GM18858 (cell line): Measurements from ENCODE around the gene OXLD1.

Source experiments
- ATAC-seq: cut with Tn5 transposase; IDR thresholded peaks from one replicate; pipeline ENCODE4 v1.9.1; 2021; ENCODE audit not compliant: unreplicated experiment

OXLD1 gene

DNA sequence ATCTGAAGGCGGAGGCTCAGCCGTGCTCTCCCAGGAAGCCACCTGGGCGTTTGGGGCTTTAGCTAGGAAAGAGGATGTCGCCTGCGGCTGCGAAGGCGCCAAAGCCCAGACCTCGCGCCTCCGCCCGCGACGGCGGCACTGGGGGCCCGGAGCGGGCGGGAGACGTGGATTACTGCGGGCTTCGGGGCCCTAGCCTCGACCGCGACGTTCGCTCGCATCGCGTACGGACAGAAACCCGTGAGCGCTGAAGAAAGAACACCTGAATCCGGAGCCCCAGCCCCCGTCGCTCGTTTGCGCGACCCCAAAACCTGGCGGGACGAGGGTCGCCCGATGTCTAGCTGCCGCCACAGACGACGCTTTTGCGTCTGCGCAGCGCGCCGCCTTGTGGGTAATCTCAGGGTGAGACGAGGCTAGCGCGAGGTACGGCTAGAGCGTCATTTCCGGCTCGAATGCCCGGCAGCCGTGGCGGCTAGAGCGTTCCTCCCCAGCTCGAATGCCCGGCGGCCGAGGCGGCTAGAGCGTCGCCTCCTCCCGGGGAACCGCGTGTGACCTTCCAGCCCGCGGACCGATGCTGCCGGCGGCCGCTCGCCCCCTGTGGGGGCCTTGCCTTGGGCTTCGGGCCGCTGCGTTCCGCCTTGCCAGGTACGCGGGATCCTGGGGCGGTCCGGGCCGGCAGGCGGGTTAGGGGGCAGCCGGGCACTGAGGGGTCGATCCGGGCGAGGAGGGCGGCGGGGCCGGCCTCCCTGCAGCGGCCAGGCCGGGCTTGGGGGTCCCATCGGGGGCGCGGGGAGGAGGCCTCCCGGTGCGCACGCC lies 36.7 kb upstream of the OXLD1 start, which contains the start of gene MRPL12:
Gene MRPL12, plus strand, starts transcription at position 434 of the 813 bp plus-strand sequence. Its CDS starts 135 bp downstream, at position 569.
- peak; percentile 57 for ATAC-seq

- ATAC-seq: no peak
Measured at GRCh38 chr17:81701288-81702071, 35.1 kb upstream of the OXLD1 start.

GRCh38 chr17:81700353-81701287 lies 34.2 kb upstream of the OXLD1 start:
- ATAC-seq: no peak

GRCh38 chr17:81697261-81698044 lies 31.0 kb upstream of the OXLD1 start:
- ATAC-seq: no peak

DNA sequence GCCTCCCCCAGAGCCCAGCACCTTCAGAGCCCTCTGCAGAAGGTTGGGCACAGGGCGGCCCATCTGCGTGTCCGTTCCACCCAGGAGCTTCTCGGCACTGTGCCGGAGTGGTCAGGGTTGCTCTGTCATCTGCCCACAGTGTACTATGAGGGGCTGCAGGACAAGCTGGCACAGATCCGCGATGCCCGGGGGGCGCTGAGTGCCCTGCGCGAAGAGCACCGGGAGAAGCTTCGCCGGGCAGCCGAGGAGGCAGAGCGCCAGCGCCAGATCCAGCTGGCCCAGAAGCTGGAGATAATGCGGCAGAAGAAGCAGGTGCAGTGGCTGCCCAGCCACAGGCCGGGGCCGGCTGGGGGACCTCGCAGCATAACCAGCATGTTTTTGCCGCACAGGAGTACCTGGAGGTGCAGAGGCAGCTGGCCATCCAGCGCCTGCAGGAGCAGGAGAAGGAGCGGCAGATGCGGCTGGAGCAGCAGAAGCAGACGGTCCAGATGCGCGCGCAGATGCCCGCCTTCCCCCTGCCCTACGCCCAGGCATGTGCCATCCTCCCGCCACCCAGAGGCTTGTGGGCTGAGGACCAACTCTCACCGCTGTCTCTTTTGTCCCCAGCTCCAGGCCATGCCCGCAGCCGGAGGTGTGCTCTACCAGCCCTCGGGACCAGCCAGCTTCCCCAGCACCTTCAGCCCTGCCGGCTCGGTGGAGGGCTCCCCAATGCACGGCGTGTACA lies 30.0 kb upstream of the OXLD1 start:
- ATAC-seq: no peak

GRCh38 chr17:81695801-81696200 lies 29.4 kb upstream of the OXLD1 start:
- no peak for ATAC-seq

- no peak for ATAC-seq
Measured at GRCh38 chr17:81695211-81695610, 28.8 kb upstream of the OXLD1 start.

DNA sequence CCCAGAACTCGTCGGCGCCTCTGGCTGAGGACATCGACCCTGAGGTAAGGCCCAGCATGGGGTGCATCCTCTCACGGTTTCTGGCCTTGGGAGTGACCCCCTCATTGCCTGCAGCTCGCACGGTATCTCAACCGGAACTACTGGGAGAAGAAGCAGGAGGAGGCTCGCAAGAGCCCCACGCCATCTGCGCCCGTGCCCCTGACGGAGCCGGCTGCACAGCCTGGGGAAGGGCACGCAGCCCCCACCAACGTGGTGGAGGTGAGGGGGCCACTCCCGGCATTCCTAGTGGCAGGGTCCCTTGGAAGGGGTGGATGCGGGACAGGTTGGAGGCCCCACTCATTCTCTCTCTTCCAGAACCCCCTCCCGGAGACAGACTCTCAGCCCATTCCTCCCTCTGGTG lies 28.4 kb upstream of the OXLD1 start:
- no peak for ATAC-seq

DNA sequence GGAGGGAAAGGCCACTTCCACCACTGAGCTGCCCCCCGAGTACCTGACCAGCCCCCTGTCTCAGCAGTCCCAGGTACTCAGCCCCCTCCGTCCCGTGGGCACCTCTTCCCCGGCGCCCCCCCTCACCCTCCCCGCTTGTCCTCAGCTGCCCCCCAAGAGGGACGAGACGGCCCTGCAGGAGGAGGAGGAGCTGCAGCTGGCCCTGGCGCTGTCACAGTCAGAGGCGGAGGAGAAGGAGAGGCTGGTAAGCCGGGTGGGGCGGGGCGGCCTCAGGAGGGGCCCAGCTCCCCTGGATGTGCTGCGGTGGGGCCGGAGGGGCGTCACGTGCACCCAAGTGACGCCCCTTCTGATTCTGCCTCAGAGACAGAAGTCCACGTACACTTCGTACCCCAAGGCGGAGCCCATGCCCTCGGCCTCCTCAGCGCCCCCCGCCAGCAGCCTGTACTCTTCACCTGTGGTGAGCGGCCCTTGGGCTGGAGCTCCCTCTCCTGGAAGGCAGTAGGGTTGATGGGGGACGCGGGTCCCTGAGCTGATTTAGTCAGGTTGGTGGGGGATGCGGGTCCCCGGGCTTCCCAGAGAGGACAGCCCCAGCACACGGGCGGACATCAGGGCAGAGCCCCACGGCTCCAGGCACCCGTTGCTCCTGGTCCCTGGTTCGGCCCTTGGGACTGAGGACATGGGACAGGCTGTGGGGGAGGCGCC lies 27.3 kb upstream of the OXLD1 start:
- ATAC-seq: no peak

DNA sequence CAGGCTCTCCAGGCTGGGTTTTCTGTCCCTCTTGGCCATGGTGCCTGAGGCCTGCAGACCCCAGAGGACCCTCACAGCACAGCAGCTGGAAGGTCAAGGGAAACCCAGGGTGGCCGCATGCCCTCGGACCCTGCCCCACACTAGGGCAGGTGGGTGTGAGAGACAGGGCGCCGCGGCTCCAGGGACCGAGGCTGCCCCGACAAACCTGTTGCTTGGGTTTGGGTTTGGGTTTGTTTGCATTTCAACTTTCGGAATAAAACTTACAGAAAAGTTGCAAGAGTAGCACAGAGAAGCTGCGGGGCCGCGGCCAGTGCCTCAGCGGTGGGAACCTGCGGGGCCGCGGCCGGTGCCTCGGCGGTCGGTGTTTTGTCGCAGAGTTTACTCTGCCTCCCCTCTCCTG lies 25.2 kb upstream of the OXLD1 start:
- ATAC-seq: no peak

- no peak for ATAC-seq
Measured at GRCh38 chr17:81691196-81691595, 24.8 kb upstream of the OXLD1 start.

- no peak for ATAC-seq
Measured at GRCh38 chr17:81690549-81690948, 24.1 kb upstream of the OXLD1 start.

DNA sequence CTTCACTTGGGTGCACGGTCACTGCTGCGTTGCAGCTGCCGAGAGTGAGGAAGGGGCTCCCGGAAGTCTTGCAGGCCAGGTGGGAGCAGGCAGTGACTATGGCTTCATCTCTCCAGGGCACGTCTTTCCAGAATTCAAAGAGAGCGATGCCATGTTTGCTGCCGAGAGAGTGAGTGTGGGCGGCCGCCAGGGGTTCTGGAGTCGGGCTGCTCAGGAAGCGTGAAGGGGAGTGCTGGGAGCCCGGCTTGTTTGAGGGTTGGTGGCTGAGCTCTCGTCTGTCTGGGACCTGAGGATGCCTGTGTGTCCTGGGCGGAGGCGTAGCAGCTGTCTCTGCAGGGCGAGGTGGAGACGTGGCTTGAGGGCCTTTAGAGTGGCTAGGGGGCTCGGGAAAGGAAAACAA lies 23.7 kb upstream of the OXLD1 start:
- no peak for ATAC-seq

- ATAC-seq: no peak
Measured at GRCh38 chr17:81688616-81689015, 22.2 kb upstream of the OXLD1 start.

- ATAC-seq: no peak
Measured at GRCh38 chr17:81687770-81688541, 21.6 kb upstream of the OXLD1 start.

- no peak for ATAC-seq
Measured at GRCh38 chr17:81686614-81687013, 20.2 kb upstream of the OXLD1 start.

GRCh38 chr17:81685108-81685507 lies 18.7 kb upstream of the OXLD1 start:
- no peak for ATAC-seq

DNA sequence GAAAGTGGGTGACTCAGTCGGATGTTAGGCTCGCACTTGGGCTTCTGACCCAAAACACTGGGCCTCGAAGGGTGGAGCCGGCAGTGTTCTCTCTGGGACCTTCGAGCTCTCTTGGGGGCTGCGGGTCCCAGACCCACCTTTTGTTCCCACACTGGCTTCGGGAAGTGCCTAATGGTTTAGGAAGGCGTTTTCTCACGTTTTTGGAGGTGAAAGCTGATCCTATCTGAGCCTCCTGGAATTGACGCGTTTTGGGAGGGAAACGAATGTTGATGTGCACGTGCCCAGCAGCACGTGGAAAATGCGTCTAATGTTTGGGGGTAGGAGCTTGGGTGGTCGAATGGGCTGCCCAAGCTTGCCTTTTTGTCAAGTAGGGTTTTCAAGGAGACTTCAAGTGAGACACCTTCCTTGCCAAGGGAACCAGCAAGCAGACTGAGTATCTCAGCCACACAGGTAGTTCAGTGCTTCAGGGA lies 18.1 kb upstream of the OXLD1 start:
- no peak for ATAC-seq
